Measurements from ENCODE around the gene CREBZF. TPM values are rescaled to one million over a fixed set of nuclear protein-coding genes. Genes with fewer than 3 reads are reported as not detected.
"Not testable (repeated sequence)": the region's sequence is repeated elsewhere in the genome, so short reads cannot be mapped to it uniquely, and the experiment has no call there.

Gene CREBZF
- total RNA-seq, 1 experiment from 2014 or later = 28.3 TPM

GRCh38 chr11:85647078-85647477 lies 17.9 kb downstream of the CREBZF start:
- in situ Hi-C loops (cut with HindIII; ENCODE audit: low pct_unique_long_range_greater_than_20kb, low sequenced_read_pairs) = no loop called here
- no peak for DNase-seq (ENCODE audit: low read depth, low spot score)

GRCh38 chr11:85643191-85643614 lies 21.7 kb downstream of the CREBZF start:
- in situ Hi-C loops (cut with HindIII; ENCODE audit: low pct_unique_long_range_greater_than_20kb, low sequenced_read_pairs) = no loop called here
- no peak for DNase-seq (ENCODE audit: low read depth, low spot score)

- no peak for DNase-seq (ENCODE audit: low read depth, low spot score)
- in situ Hi-C loops (cut with HindIII; ENCODE audit: low pct_unique_long_range_greater_than_20kb, low sequenced_read_pairs) = no loop called here
Observed at GRCh38 chr11:85634747-85635146, 30.2 kb downstream of the CREBZF start.

GRCh38 chr11:85628771-85629341 lies 36.1 kb downstream of the CREBZF start:
- in situ Hi-C loops (cut with HindIII; ENCODE audit: low pct_unique_long_range_greater_than_20kb, low sequenced_read_pairs) = no loop called here
- DNase-seq (ENCODE audit: low read depth, low spot score) = no peak

DNA sequence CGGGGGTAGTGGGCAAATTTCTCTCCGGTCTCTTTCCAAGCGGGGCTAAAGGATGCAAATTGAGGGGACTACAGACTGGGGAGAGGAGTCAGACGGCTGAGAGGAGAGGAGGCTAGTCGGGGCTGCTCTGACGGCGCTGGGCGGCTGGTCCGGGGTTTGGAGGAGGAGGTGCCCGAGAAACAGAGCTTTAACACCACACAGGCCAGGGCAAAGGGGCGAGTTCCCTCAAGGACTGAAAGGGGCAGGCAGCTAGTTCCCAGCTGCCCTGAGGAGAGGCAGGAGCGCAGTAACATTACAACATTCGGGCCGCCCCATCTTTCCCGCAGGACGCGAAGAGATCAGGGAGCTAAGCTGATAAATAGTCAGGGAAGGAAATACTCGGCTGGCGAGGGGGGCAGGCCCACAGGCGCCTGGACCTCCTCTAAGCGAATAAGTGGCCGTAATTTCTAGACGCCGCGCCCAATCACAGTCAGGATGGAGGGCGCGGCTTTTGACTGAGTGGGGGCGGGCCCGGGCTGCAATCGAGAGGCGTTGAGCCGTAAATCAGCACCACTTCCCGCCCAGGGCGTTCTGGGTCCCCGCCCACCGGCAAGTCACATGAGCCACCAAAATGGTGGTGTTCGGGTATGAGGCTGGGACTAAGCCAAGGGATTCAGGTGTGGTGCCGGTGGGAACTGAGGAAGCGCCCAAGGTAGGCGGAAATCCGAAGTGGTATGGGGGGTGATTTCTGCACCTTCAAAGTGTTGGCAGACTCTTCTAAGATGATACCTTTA lies 36.7 kb downstream of the CREBZF start, which contains the start of gene TMEM126B:
TMEM126B (plus strand) TSS at position 596 of the 773 bp plus-strand sequence; CDS start at position 611, 15 bp downstream.
- in situ Hi-C loops (cut with HindIII; ENCODE audit: low pct_unique_long_range_greater_than_20kb, low sequenced_read_pairs) = no loop called here
- DNase-seq (ENCODE audit: low read depth, low spot score) = peak; percentile 95

DNA sequence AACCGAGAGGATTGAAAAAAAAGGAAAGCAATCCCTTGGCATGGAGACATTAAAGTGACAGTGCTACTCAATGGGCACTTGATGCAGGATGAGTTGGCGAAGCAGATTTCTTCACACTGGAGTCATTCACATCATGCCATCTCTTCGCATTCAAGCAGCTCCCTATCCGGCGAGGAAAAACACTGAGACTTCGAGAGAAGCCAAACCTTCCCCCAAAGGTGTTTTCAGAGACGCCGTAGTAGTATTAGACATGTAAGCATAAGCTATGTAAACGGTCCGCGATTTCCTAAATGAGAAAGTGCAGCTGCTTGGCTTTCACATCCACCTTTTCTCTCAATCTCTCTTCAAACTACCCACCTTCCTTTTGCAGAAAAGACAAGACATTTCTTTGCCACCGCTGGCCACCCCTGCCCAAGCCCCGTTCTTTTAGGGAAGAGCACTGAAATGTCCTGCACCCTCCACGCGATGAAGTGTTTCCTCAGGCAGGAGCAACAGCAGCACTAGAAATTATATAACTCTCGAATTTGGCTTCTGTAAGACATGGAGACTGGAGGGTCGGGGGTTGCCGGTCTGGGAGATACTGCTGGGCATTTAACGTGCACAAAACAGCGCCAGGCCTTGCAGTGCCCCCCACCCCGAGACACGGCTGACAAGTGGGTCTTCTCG lies 37.5 kb downstream of the CREBZF start, which contains the start of gene DLG2:
DLG2 (minus strand) TSS at position 13 of the 666 bp plus-strand sequence.
- DNase-seq (ENCODE audit: low read depth, low spot score) = peak; percentile 12
- in situ Hi-C loops (cut with HindIII; ENCODE audit: low pct_unique_long_range_greater_than_20kb, low sequenced_read_pairs) = no loop called here

DNA sequence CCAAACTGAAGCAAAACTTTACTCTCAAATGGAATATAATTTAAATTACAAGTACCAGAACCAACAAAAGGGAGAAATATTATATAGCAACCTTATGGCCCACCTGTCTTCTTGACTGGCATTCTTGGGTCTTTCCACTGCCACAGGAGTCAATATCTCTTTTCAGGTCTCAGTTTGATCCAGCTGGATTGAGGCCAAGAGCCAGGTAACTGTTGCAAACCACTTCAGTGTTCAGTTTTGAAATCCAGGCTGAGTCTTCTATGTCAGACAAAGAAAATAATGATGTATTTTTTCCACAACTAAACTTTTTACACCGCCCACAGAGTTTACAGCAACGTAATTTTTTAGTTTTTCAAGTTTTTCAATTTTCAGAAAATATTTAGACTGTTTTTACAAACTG lies 38.4 kb downstream of the CREBZF start:
- in situ Hi-C loops (cut with HindIII; ENCODE audit: low pct_unique_long_range_greater_than_20kb, low sequenced_read_pairs) = no loop called here

DNA sequence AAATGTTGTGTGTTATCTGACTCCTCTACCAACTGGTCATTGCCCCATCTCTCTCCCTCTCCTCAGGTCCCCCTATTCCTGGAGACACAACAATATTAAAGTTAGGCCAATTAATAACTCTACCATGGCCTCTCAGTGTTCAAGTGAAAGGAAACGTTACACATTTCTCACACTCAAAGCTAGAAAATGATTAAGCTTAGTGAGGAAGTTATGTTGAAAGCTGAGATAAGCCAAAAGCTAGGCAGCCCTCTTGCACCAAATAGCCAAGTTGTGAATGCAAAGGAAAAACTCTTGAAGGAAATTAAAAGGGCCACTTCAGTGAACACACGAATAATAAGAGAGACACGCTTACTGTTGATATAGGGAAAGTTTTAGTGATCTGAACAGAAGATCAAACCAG lies 44.7 kb downstream of the CREBZF start:
- in situ Hi-C loops (cut with HindIII; ENCODE audit: low pct_unique_long_range_greater_than_20kb, low sequenced_read_pairs) = no loop called here
- no peak for DNase-seq (ENCODE audit: low read depth, low spot score)

More for the DNA sequence above, 38.4 kb downstream of the CREBZF start:
- no peak for DNase-seq (ENCODE audit: low read depth, low spot score)

DNA sequence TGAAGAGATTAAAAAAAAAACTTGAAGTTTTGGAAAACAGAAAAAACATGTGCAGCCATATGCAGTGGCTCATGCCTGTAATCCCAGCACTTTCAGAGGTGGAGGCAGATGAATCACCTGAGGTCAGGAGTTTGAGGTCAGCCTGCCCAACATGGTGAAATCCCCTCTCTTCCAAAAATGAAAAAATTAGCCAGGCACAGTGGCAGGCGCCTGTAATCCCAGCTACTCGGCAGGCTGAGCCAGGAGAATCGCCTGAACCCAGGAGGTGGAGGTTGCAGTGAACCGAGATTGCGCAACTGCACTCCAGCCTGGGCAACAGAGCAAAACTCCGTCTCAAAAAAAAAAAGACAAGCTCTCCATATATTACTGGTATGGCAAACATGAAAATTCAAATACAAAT lies 45.4 kb downstream of the CREBZF start:
- in situ Hi-C loops (cut with HindIII; ENCODE audit: low pct_unique_long_range_greater_than_20kb, low sequenced_read_pairs) = no loop called here
- no peak for DNase-seq (ENCODE audit: low read depth, low spot score)

DNA sequence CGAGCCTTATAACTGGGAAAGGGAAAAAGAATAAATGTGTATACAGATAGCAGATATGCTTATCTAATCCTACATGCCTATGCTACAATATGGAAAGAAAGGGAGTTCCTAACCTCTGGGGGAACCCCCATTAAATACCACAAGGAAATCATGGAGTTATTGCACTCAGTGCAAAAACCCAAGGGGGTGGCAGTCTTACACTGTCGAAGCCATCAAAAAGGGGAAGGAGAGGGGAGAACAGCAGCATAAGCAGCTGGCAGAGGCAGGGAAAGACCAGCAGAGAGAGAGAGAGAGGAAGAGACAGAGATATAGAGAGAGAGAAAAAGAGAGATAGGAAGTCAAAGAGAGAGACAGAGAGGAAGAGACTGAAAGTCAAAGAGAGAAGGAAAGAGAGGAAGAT lies 53.3 kb downstream of the CREBZF start:
- DNase-seq (ENCODE audit: low read depth, low spot score); in situ Hi-C loops (cut with HindIII; ENCODE audit: low pct_unique_long_range_greater_than_20kb, low sequenced_read_pairs): not testable (repeated sequence)

Other genes starting within 250 kb of the CREBZF start
- not detected in 2 replicates for gene DLG2, start 37.8 kb downstream of the CREBZF start, total RNA-seq (2014; rRNA removed; shearing (Covaris generic))
- gene TMEM126B, start 36.5 kb downstream of the CREBZF start, total RNA-seq (2014; rRNA removed; shearing (Covaris generic)) = 83.7 and 86.2 TPM in 2 replicates
- gene TMEM126A, start 17.2 kb downstream of the CREBZF start, total RNA-seq (2014; rRNA removed; shearing (Covaris generic)) = 50.4 and 53.2 TPM in 2 replicates
- 1.2 and 1.4 TPM in 2 replicates for gene CCDC89, start 21.1 kb upstream of the CREBZF start, total RNA-seq (2014; rRNA removed; shearing (Covaris generic))
- 43.7 and 47.5 TPM in 2 replicates for gene SYTL2, start 146.0 kb upstream of the CREBZF start, total RNA-seq (2014; rRNA removed; shearing (Covaris generic))
- not detected in 2 replicates for gene CCDC83, start 190.3 kb upstream of the CREBZF start, total RNA-seq (2014; rRNA removed; shearing (Covaris generic))

Measured in SK-MEL-5 (cell line).